HepG2 (cell line): Measurements from ENCODE around the gene LRIT2. TPM values are rescaled to one million over a fixed set of nuclear protein-coding genes. Genes with fewer than 3 reads are reported as not detected.

Source experiments
- ARID4A ChIP-seq: sonication (generic); formaldehyde crosslinking; IDR thresholded peaks from 2 replicates; pipeline ENCODE4 v1.5.0; 2020; ENCODE audit warnings: mild to moderate bottlenecking, missing genetic modification reagents, borderline replicate concordance
- ARNT2 ChIP-seq: sonication (generic); formaldehyde crosslinking; IDR thresholded peaks from 2 replicates; pipeline ENCODE4 v1.8.0; 2022; ENCODE audit warnings: mild to moderate bottlenecking, low read depth, missing genetic modification reagents, moderate library complexity
- JUN ChIP-seq: sonication (generic); formaldehyde crosslinking; IDR thresholded peaks from 2 replicates; pipeline ENCODE4 v1.4.0; 2020; ENCODE audit warnings: mild to moderate bottlenecking, missing genetic modification reagents
- SMAD1 ChIP-seq: sonication (generic); formaldehyde crosslinking; IDR thresholded peaks from 2 replicates; pipeline ENCODE4 v1.4.0; 2020; ENCODE audit warnings: missing genetic modification reagents, low read depth, mild to moderate bottlenecking, borderline replicate concordance
- ZMAT3 ChIP-seq: sonication (generic); formaldehyde crosslinking; conservative IDR thresholded peaks from 2 replicates; pipeline ENCODE4 v1.7.0; 2021; ENCODE audit warnings: missing genetic modification reagents
- ZNF605 ChIP-seq: sonication (generic); formaldehyde crosslinking; IDR thresholded peaks from 2 replicates; pipeline ENCODE4 v1.8.0; 2022; ENCODE audit warnings: mild to moderate bottlenecking, missing genetic modification reagents
- ZSCAN22 ChIP-seq: sonication (generic); formaldehyde crosslinking; IDR thresholded peaks from 2 replicates; pipeline ENCODE4 v1.4.0; 2020; ENCODE audit warnings: mild to moderate bottlenecking, missing genetic modification reagents
- polyA plus RNA-seq, 8 experiments: library from polyadenylated mRNA; depleted of rRNA in 3 of 8; stranded (reverse) in 7 of 8; unstranded in 1 of 8; fragments of >200 nt; fragmentation: Illumina TruSeq in 4 of 8; extraction: Trizol in 4 of 8; gene quantifications; 2 replicates each; pipeline versions ENCODE4 v1.2.1 to v1.2.3, GENCODE V29; 2011 to 2016; ENCODE audit warnings: low read depth in 4 of 8, missing spikeins in 1 of 8, mixed read lengths in 1 of 8; ENCODE audit not compliant: insufficient read depth in 1 of 8
- total RNA-seq, 5 experiments: library from RNA; depleted of rRNA; stranded (reverse); fragments of >200 nt; fragmentation: Illumina TruSeq; extraction: Trizol; gene quantifications; 2 replicates each; pipeline ENCODE4 v1.2.3, GENCODE V29; 2016; ENCODE audit warnings: low read depth in 1 of 5
- TF ChIP-seq, protein P1 (sequence below): sonication (generic); formaldehyde crosslinking; IDR thresholded peaks from 2 replicates; pipeline ENCODE4 v1.4.0; 2020; ENCODE audit warnings: missing genetic modification reagents, mild to moderate bottlenecking, borderline replicate concordance

Gene LRIT2
- total and polyA plus RNA-seq, 2 of the 13 experiments (the other 11 are each of a cell fraction or from before 2014, with no cell fraction given): not detected

DNA sequence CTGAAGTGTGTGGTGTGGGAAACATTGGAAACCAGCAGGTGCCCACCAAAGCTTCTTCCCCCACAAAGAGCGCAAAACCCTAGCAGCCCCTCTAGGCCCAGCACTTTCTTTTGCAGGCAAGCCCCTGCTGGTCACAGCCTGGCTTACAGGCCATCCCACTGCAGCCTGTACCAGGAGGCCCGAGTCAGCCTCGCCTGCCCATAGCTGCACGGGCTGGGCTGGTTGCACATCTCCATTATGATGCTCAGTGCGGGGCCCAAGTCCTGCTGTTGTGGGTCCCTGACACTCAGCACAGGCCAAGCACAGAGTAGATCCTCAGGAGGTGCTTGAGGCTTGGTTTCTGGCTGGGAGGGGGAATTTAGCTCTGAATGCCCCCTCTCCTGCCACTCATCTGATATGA, 23.0 kb downstream of the LRIT2 start (continued):
- TF ChIP-seq ARNT2 (CRISPR knock-in tag): no peak
- no peak for TF ChIP-seq ZNF605 (CRISPR knock-in tag)
- TF ChIP-seq, protein P1, sequence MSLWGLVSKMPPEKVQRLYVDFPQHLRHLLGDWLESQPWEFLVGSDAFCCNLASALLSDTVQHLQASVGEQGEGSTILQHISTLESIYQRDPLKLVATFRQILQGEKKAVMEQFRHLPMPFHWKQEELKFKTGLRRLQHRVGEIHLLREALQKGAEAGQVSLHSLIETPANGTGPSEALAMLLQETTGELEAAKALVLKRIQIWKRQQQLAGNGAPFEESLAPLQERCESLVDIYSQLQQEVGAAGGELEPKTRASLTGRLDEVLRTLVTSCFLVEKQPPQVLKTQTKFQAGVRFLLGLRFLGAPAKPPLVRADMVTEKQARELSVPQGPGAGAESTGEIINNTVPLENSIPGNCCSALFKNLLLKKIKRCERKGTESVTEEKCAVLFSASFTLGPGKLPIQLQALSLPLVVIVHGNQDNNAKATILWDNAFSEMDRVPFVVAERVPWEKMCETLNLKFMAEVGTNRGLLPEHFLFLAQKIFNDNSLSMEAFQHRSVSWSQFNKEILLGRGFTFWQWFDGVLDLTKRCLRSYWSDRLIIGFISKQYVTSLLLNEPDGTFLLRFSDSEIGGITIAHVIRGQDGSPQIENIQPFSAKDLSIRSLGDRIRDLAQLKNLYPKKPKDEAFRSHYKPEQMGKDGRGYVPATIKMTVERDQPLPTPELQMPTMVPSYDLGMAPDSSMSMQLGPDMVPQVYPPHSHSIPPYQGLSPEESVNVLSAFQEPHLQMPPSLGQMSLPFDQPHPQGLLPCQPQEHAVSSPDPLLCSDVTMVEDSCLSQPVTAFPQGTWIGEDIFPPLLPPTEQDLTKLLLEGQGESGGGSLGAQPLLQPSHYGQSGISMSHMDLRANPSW: no peak
- TF ChIP-seq SMAD1 (CRISPR knock-in tag): no peak
- TF ChIP-seq ZMAT3 (CRISPR knock-in tag): no peak
- no peak for TF ChIP-seq JUN (CRISPR knock-in tag)
- TF ChIP-seq ARID4A: no peak
- no peak for TF ChIP-seq ZSCAN22 (CRISPR knock-in tag)
- TF ChIP-seq, all 625 proteins: peak for 0
